ENCODE measurements around the gene DUSP5.

DUSP5 gene, protein sequence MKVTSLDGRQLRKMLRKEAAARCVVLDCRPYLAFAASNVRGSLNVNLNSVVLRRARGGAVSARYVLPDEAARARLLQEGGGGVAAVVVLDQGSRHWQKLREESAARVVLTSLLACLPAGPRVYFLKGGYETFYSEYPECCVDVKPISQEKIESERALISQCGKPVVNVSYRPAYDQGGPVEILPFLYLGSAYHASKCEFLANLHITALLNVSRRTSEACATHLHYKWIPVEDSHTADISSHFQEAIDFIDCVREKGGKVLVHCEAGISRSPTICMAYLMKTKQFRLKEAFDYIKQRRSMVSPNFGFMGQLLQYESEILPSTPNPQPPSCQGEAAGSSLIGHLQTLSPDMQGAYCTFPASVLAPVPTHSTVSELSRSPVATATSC

DNA sequence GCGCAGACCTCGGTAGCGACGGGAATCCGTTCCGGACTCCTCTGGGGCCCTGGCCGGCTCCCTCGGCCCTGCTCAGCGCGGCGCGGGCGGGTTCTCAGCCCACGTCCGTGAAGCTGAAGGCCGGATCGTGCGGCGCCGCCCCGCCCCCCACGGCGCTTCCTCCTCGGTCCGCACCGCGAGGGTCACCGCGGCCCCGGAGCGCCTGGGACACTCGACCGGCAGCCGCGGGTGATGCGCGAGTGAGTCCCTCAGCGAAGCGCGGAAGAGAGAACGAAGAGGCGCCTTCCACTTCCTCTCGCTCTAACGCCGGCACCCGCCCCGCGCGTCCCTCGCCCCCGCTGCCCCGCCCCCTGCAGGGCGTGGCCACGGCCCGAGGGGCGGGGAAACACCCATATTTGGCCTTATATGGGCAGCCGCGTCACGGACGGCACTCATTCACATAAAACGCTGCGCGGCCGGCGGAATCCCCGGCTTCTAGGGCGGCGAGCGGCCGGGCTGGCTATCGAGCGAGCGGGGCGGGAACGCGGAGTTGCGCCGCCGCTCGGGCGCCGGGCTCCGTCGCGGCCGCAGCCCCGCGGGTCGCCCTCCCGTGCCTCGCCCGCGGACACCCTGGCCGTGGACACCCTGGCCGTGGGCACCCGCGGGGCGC is at the start of gene DUSP5:
Gene DUSP5, plus strand, starts transcription at position 470 of the 649 bp plus-strand sequence. CDS start 215 bp downstream, outside the sequence.
- peaks cover 55% of the 10 kb centered on the region for H3K4me1 ChIP-seq (ENCODE audit: control insufficient read depth, insufficient read depth, low read length)
- peak within 1 kb of the TSS; percentile 75 to 81 for H3K4me3 ChIP-seq (ENCODE audit: low read length in 2 of 2)
- H3K27me3 ChIP-seq (ENCODE audit: control insufficient read depth in 1 of 2, insufficient read depth in 2 of 2, low read length in 2 of 2), result no peaks in the 10 kb centered on the region
- no peaks in the 10 kb centered on the region for H3K36me3 ChIP-seq (ENCODE audit: control insufficient read depth in 2 of 2, insufficient read depth in 2 of 2, low read length in 2 of 2)
- H3K27ac ChIP-seq (ENCODE audit: low read length), result peak within 1 kb of the TSS; percentile 76
- H3K9ac ChIP-seq (ENCODE audit: low read length in 2 of 2), result peak within 1 kb of the TSS; percentile 79 to 80
- no peaks in the 10 kb centered on the region for H3K9me3 ChIP-seq (ENCODE audit: control insufficient read depth in 2 of 2, low read length in 2 of 2)

DNA sequence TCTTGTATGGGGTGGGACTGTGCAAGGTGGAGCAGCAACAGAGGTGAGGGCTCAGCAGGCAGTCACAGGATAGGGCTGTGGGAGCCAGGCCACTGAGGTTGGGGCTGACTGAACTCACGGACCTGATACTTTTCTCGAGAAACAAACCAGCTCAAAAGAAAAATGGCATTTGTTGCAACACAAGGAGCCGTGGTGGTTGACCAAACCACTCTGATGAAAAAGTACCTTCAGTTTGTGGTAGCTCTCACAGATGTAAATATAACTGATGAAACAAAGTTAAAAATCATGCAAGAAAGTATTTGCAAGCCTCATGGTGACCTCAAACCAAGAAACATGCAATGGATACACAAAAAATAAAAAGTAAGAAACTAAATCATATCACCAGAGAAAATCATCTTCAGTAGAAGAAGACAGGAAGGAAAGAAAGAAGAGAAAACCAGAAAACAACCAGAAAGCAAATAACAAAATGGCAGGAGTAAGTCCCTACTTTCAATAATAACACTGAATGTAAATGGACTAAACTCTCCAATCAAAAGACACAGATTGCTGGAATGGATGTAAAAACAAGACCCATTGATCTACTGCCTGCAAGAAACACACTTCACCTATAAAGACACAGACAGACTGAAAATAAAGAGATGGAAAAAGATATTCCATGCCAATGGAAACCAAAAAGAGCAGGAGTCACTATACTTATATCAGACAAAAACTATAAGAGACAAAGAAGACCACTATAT is 48.9 kb upstream of the DUSP5 start:
- Histone ChIP-seq H3K9ac (ENCODE audit: low read length in 2 of 2) (no peak overlapping the region), H3K4me3 (ENCODE audit: low read length in 2 of 2) (no peak overlapping the region), H3K36me3 (ENCODE audit: control insufficient read depth in 2 of 2, insufficient read depth in 2 of 2, low read length in 2 of 2) (no peaks in the 10 kb centered on the region), H3K27me3 (ENCODE audit: control insufficient read depth in 1 of 2, insufficient read depth in 2 of 2, low read length in 2 of 2) (no peaks in the 10 kb centered on the region), H3K27ac (ENCODE audit: low read length) (no peak overlapping the region), H3K4me1 (ENCODE audit: control insufficient read depth, insufficient read depth, low read length) (no peaks in the 10 kb centered on the region), H3K9me3 (ENCODE audit: control insufficient read depth in 2 of 2, low read length in 2 of 2) (no peaks in the 10 kb centered on the region)

DNA sequence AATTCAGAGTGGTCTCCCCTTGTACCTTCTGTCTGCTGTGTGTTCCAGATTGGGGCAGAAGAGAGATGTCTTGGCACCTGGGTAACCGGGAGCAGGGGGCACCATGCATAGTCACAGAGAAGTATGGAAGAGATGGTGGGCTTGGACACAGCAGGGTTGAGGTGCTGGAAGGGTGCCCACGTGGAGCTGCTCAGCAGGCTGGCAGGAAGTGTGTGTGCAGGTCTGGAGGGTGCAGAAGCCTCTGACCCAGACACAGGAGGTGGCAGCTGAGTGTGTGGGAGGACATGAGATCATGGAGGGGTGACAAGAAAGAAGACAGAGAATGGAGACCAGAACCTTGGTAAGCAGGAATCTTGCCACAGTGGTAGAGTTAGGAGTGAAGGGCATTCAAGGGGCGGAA is 42.3 kb upstream of the DUSP5 start:
- Histone ChIP-seq H3K27ac (ENCODE audit: low read length) (no peak overlapping the region), H3K36me3 (ENCODE audit: control insufficient read depth in 2 of 2, insufficient read depth in 2 of 2, low read length in 2 of 2) (no peaks in the 10 kb centered on the region), H3K9me3 (ENCODE audit: control insufficient read depth in 2 of 2, low read length in 2 of 2) (no peaks in the 10 kb centered on the region), H3K27me3 (ENCODE audit: control insufficient read depth in 1 of 2, insufficient read depth in 2 of 2, low read length in 2 of 2) (no peaks in the 10 kb centered on the region), H3K4me1 (ENCODE audit: control insufficient read depth, insufficient read depth, low read length) (no peaks in the 10 kb centered on the region), H3K4me3 (ENCODE audit: low read length in 2 of 2) (no peak overlapping the region), H3K9ac (ENCODE audit: low read length in 2 of 2) (no peak overlapping the region)

DNA sequence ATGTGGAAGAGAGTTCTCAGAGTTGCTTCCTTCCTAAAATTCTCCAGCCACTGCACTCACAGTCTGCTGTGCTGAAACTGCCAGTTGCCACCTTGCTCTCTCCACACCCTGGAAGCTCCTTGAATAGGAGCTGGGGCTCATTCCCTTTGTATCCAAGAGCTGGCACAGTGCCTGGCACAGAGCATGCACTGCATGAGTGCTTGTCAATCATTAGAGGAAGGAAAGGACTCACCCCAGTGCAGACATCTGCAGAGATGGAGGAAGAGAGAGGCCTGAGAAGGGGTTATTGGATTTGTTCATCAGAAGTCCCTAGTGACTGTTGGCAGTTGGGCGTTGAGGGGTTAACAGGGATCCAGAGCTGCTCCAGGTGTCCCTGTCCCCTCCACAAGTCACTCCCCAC is 41.7 kb upstream of the DUSP5 start:
- Histone ChIP-seq H3K36me3 (ENCODE audit: control insufficient read depth in 2 of 2, insufficient read depth in 2 of 2, low read length in 2 of 2) (no peaks in the 10 kb centered on the region), H3K9me3 (ENCODE audit: control insufficient read depth in 2 of 2, low read length in 2 of 2) (no peaks in the 10 kb centered on the region), H3K27ac (ENCODE audit: low read length) (no peak overlapping the region), H3K4me1 (ENCODE audit: control insufficient read depth, insufficient read depth, low read length) (no peaks in the 10 kb centered on the region), H3K9ac (ENCODE audit: low read length in 2 of 2) (no peak overlapping the region), H3K27me3 (ENCODE audit: control insufficient read depth in 1 of 2, insufficient read depth in 2 of 2, low read length in 2 of 2) (no peaks in the 10 kb centered on the region), H3K4me3 (ENCODE audit: low read length in 2 of 2) (no peak overlapping the region)

DNA sequence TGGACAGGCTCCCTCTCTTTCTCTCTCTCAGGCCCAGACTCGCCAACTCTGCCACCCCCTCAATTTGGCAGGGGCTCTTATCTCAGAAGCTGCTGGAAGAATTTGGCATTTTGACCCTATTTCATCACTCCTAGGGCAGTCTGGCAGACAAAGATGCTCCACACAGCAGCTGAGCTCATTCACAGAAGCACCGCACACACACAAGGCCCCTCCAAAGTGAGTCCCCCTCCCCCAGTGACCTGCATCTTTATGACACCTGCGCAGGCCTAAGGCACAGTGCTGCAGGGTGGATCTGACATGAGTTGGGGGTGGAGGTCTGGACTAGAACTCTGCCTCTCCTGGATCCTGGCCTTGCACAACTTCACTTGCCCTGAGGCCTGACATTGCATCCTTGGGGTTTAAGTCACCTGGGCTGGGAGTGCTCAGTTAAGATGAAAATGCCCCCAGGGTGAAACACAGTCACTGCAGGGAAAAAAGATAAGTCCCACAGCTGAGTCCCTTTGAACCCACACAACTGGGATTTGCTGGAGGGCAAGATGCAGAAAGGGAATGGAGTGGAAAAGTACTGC is 41.1 kb upstream of the DUSP5 start:
- Histone ChIP-seq H3K27me3 (ENCODE audit: control insufficient read depth in 1 of 2, insufficient read depth in 2 of 2, low read length in 2 of 2) (no peaks in the 10 kb centered on the region), H3K9me3 (ENCODE audit: control insufficient read depth in 2 of 2, low read length in 2 of 2) (no peaks in the 10 kb centered on the region), H3K4me3 (ENCODE audit: low read length in 2 of 2) (no peak overlapping the region), H3K36me3 (ENCODE audit: control insufficient read depth in 2 of 2, insufficient read depth in 2 of 2, low read length in 2 of 2) (no peaks in the 10 kb centered on the region), H3K4me1 (ENCODE audit: control insufficient read depth, insufficient read depth, low read length) (no peaks in the 10 kb centered on the region), H3K9ac (ENCODE audit: low read length in 2 of 2) (no peak overlapping the region), H3K27ac (ENCODE audit: low read length) (no peak overlapping the region)

DNA sequence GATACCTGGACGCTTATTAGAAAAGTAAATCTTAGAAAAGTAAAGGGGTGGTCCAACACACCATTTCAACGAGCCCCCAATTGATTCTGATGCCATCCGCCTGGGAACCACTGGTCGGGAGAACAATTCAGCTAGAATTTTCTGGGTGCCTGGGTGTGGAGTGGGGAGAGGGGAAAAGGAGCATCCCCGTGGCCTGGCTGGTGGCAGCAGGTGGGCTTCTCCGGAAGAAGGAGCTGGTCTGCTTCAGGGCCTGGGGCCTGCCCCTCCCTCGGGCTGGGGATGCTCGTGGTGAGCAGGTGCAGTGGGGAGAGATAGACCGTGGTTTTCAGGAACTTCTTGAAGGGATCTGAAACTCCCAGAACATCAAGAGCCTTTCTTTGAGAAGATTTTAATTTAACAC is 39.9 kb upstream of the DUSP5 start:
- Histone ChIP-seq H3K27ac (ENCODE audit: low read length) (no peak overlapping the region), H3K4me1 (ENCODE audit: control insufficient read depth, insufficient read depth, low read length) (no peaks in the 10 kb centered on the region), H3K9me3 (ENCODE audit: control insufficient read depth in 2 of 2, low read length in 2 of 2) (no peaks in the 10 kb centered on the region), H3K36me3 (ENCODE audit: control insufficient read depth in 2 of 2, insufficient read depth in 2 of 2, low read length in 2 of 2) (no peaks in the 10 kb centered on the region), H3K4me3 (ENCODE audit: low read length in 2 of 2) (no peak overlapping the region), H3K27me3 (ENCODE audit: control insufficient read depth in 1 of 2, insufficient read depth in 2 of 2, low read length in 2 of 2) (no peaks in the 10 kb centered on the region), H3K9ac (ENCODE audit: low read length in 2 of 2) (no peak overlapping the region)

DNA sequence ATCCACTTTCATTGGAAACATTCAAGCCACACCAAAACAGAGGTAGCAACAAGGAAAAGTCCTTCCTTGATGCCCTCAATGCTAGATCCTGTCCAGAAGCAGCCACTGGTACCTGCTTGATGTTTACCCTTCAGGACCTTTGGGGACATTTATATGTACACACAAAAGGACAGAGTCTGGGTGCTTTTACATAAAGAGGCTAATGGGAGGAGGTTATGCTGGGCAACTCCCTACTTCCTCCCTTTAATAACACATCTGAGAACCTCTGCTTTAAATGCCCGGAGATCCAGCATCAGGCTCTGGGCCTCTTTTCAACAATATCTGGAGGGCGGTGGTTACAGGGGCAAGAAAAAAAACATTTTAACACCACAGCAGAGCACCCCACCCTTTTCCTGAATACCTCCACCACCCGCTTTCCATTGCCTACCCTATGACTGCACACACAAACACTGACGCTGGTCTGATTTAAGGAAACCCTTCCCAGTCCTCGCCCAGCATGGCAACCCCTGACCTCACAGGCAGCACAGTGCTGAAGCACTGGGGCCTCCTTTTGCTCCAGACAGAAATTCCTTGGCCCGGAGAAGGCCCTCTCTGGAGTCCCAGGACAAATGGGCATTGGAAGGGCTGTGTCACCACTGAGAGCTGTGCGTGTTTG is 39.3 kb upstream of the DUSP5 start:
- no peak overlapping the region for H3K27ac ChIP-seq (ENCODE audit: low read length)
- no peaks in the 10 kb centered on the region for H3K36me3 ChIP-seq (ENCODE audit: control insufficient read depth in 2 of 2, insufficient read depth in 2 of 2, low read length in 2 of 2)
- no peaks in the 10 kb centered on the region for H3K4me1 ChIP-seq (ENCODE audit: control insufficient read depth, insufficient read depth, low read length)
- no peaks in the 10 kb centered on the region for H3K27me3 ChIP-seq (ENCODE audit: control insufficient read depth in 1 of 2, insufficient read depth in 2 of 2, low read length in 2 of 2)
- no peak overlapping the region for H3K4me3 ChIP-seq (ENCODE audit: low read length in 2 of 2)
- H3K9ac ChIP-seq (ENCODE audit: low read length in 2 of 2), result no peak overlapping the region
- no peaks in the 10 kb centered on the region for H3K9me3 ChIP-seq (ENCODE audit: control insufficient read depth in 2 of 2, low read length in 2 of 2)

DNA sequence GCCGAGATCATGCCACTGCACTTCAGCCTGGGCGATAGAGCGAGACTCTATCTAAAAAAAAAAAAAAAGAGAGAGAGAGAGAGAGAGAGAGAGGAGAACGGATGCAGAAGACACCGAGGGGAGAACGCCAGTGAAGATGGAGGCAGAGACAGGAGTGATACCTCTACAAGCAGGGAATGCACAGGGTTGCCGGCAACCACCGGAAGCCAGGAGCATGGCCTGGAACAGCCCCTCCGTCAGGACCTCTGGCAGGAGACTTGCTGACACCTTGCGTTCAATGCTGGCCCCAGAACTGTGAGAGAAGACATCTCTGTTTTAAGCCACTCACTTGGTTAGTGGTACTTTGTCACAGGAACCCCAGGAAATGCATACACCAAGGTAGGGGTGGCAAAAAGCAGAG is 38.1 kb upstream of the DUSP5 start:
- Histone ChIP-seq H3K27me3 (ENCODE audit: control insufficient read depth in 1 of 2, insufficient read depth in 2 of 2, low read length in 2 of 2) (no peaks in the 10 kb centered on the region), H3K27ac (ENCODE audit: low read length) (no peak overlapping the region), H3K9ac (ENCODE audit: low read length in 2 of 2) (no peak overlapping the region), H3K4me1 (ENCODE audit: control insufficient read depth, insufficient read depth, low read length) (no peaks in the 10 kb centered on the region), H3K36me3 (ENCODE audit: control insufficient read depth in 2 of 2, insufficient read depth in 2 of 2, low read length in 2 of 2) (no peaks in the 10 kb centered on the region), H3K9me3 (ENCODE audit: control insufficient read depth in 2 of 2, low read length in 2 of 2) (no peaks in the 10 kb centered on the region), H3K4me3 (ENCODE audit: low read length in 2 of 2) (no peak overlapping the region)

DNA sequence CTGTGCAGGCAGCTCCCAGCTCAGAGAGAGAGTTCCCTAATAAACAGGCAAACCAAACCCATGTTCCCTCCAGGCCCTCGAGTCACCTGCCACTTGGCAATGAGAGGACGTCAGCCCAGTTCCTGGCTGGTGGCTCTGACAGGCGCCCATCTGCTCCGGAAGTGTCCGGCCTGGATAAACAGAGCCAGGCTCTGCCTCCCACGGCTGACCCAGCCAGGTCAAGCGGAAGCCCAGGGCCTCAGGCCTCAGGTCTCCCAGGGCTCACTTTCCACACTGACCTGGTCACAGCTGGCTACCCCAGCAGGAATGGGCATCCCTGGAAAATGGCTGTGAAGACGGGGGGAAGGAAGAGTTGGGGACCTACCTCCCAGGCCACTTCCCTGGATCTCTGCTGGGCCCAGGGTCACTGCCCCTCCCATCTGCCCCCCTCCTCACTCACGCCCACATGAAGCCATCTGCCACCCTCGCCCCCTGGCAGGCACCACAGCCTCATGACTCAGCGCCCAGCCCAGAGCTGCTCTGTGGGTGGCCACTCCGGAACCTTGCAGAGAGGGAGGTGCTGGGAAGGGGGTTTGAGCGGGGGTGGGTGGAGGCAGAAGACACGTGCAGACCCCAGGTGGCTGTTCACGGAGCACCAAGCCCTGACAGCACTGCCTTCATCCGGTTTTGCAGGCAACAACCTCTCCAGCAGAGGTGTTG is 37.4 kb upstream of the DUSP5 start:
- Histone ChIP-seq H3K9ac (ENCODE audit: low read length in 2 of 2) (no peak overlapping the region), H3K4me1 (ENCODE audit: control insufficient read depth, insufficient read depth, low read length) (no peaks in the 10 kb centered on the region), H3K36me3 (ENCODE audit: control insufficient read depth in 2 of 2, insufficient read depth in 2 of 2, low read length in 2 of 2) (no peaks in the 10 kb centered on the region), H3K27me3 (ENCODE audit: control insufficient read depth in 1 of 2, insufficient read depth in 2 of 2, low read length in 2 of 2) (no peaks in the 10 kb centered on the region), H3K9me3 (ENCODE audit: control insufficient read depth in 2 of 2, low read length in 2 of 2) (no peaks in the 10 kb centered on the region), H3K4me3 (ENCODE audit: low read length in 2 of 2) (no peak overlapping the region), H3K27ac (ENCODE audit: low read length) (no peak overlapping the region)

DNA sequence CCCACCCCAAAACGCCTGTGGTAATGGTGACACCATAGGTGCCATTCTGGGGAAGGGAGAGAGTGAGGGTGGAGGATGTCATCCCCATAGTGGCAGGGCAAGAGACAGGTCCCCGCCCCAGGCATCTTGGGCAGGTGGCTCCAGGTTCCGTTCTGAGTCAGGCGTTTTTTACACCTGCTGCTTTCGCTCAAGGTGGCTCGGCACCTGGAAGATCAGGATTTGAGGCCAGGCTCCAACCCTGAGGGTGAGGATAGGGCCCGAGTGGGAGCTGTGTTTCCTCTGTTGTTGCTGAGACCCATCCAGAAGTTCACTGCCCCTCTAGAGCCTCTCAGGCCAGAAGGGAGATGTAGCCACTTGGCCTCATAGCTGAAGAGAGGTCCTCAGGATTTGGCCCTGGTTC is 36.6 kb upstream of the DUSP5 start:
- H3K9me3 ChIP-seq (ENCODE audit: control insufficient read depth in 2 of 2, low read length in 2 of 2), result no peaks in the 10 kb centered on the region
- H3K27me3 ChIP-seq (ENCODE audit: control insufficient read depth in 1 of 2, insufficient read depth in 2 of 2, low read length in 2 of 2), result no peaks in the 10 kb centered on the region
- no peaks in the 10 kb centered on the region for H3K4me1 ChIP-seq (ENCODE audit: control insufficient read depth, insufficient read depth, low read length)
- H3K36me3 ChIP-seq (ENCODE audit: control insufficient read depth in 2 of 2, insufficient read depth in 2 of 2, low read length in 2 of 2), result no peaks in the 10 kb centered on the region
- H3K9ac ChIP-seq (ENCODE audit: low read length in 2 of 2), result no peak overlapping the region
- H3K4me3 ChIP-seq (ENCODE audit: low read length in 2 of 2), result no peak overlapping the region
- H3K27ac ChIP-seq (ENCODE audit: low read length), result no peak overlapping the region

Measured in stomach smooth muscle (tissue), 2 donors.